NT2/D1 (cell line): ENCODE measurements around the gene MPL.

Experiments used
- SUZ12 ChIP-seq: IDR thresholded peaks from 2 replicates; pipeline ENCODE4 v1.6.1; 2011; ENCODE audit not compliant: insufficient read length, insufficient read depth; ENCODE audit errors: extremely low read depth
- YY1 ChIP-seq: IDR thresholded peaks from 2 replicates; pipeline ENCODE4 v1.6.1; 2011; ENCODE audit not compliant: insufficient read length, insufficient read depth

DNA sequence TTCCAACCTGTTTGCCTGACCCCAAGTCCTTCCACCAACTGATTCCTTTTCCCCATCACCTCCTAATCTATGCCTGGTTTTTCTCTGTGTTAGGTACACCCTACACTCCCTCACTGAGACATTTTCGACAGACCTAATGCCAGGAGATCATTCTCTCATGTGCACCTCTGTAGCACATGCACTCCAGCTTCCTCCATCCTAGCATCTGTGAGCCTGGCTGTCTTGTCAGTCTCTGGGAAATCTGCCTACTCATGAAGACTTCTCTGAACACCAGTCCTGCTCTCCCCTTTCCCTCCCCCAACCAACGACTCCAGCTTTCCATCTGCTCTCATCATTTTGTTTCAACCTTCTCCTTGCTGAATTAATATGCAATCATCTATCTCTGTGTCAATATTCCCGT is 51.0 kb downstream of the MPL start:
- no peak for TF ChIP-seq YY1
- no peak for TF ChIP-seq SUZ12
